Measurements from ENCODE around the gene AOAH.
"Not testable (repeated sequence)": the region's sequence is repeated elsewhere in the genome, so short reads cannot be mapped to it uniquely, and the experiment has no call there.

The AOAH gene

DNA sequence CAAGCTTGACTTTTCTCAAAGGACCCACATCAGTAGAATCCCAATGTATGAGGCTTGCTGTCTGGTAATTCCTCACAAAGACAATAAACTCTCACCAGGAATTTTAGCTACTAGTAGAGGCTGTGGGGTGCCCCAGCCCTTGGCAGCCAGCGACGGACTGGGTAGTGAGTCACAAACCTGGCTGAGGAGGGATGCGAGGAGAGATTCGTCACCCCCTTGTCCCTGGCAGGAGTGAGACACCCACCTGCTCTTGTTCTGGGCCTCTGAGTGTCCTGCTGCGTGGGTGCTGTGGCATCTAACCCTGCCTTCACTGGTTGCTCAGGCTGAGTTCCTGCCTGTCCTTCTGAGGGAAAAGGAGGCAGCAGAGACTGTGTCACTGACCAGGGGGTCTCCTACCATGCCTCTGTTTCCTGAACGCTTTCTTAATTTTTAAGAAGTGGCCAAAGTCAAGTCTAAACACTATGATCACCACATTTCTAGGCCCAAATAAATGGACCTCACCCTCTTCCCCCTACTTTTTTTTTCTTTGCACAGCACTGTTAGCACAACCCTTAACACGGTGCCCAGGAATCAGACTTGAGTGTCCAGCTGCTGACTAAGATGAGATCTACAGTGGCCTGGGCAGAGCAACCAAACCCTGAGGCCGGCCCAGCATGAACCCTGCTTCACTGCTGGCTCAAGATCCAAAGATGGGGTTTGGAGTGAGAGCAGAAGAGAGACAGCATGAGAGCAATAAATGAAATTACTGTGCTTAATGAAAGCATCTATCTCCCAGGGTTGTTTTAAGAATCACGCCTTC, 188.2 kb downstream of the AOAH start:
- DNase-seq, result no peak

DNA sequence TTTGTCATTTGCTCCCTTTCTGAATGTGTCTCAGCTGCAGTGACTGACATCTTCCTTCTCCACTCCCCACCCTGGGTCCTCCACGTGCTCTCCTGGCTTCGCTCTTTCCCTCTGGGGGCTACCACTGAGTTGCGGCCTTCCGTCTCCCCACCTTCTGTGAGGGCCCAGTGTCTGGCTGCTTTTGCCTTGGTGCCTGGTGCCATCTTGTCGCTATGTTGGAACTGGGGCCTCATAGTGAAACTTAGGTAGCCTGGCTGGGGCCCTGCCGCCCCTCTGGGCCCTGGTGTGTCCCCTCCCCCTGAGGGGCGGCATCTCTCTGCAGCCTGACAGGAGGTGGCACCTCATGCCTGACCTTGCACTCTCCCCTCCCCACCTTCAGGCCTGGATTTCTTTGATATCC, 190.6 kb downstream of the AOAH start:
- DNase-seq, result no peak

DNA sequence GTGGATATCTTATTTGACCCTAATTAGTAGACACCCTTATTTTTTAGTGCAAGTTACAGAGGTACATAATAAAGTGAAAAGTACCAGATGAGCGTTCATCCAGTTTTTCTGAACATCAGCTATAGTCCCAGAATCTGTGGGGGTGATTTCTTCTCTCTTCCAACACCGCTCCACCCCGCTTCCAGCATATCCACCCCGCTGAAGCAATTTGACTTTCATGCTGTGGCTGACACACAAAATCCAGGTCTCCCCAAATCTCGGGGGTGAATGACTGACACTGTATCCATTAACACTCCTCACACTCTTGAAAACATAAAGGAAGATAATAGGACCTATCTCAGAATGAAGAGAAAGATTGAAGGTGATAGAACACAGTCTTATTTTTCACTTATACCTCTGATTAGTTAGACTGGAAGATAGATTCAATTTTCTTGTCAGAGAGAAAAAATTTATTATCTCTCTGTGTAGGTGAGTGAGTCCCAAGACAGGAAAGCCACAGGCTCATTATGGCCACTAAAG, 191.3 kb downstream of the AOAH start:
- no peak for DNase-seq

DNA sequence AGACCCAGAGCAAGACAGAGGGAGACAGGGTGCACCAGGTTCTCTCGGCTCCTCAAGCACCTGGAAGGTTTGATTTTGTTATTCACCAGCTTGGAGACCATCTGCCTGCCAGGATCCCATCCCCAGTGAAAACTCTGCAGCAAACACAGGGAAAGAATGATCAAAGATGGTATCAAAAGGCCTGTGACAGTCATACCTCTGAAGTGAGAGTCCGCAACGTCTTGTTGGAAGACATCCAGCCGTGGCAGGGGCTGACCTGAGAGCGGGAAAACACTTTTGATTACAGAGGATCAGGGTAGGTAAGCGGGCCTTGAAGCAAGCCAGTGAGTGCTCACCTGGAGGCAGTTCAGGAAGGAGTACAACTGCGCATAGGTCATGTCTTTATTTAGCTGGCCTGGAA, 192.3 kb downstream of the AOAH start:
- DNase-seq, result no peak

DNA sequence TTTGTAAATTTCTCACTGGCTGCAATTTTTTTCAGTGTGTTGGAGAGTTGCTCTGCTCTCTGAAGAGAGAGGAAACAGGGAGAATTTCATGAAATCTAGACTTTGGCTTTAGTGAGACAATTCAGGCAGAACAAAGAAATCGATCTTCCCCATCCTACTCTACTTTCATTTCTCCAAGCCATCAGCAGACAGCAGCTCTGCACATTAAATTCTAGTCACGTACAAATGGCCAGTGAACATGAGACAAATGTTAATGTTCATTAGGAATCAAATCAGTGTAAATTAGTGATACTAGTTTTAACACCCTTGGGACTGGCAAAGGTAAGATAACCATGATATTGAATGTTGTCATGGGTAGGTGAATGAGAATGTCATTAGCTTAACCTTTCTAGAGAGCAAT, 193.8 kb downstream of the AOAH start:
- no peak for DNase-seq

DNA sequence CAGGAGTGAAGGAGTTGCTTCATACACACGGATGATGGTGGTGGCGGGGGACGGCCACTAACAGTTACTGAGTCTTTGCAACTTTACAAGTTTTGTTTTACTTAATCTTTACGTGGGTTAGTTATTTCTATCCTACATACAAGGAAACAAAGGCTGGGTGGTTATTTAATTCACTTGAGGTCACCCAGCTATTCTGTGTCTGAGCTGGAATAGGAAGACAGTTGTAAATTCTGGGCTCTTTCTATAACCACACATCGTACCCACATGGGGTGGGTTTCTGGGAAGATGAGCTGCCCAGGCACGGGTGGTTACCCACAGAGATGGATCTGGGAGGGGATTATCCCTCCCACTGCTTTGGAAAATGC, 196.8 kb downstream of the AOAH start:
- DNase-seq, result no peak

DNA sequence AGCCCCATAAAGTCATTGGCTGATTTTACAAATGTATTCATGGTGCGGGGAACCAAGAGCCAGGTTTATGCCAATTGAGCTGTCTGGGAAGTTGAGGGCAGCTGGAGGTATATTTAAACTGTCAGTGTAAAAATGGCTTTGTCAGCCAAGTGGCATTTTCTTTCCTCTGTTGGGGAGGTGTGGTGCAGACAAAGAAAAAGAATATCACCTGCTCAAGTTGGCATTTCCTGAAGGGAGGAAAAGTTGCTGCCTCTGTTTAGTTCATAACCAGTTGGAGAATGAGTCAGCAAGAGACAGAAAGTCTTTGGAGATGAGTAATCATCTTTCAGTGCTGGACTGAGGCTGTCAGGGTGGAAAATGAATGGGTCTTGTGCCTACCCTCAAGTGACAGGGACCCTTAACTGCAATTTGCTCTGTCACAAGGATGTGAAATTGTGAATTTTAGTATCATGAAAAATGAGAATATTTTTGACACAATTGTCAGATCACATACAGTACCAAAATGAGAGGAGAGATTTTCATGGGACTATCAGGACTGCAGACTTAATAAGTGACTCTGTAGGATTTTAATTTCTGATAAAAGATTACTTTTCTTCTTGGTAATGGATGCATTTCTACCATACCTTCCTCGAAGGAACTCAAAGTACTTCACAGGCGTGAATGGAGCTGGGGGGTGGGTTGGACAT, 197.3 kb downstream of the AOAH start:
- DNase-seq, result peak; percentile 37

DNA sequence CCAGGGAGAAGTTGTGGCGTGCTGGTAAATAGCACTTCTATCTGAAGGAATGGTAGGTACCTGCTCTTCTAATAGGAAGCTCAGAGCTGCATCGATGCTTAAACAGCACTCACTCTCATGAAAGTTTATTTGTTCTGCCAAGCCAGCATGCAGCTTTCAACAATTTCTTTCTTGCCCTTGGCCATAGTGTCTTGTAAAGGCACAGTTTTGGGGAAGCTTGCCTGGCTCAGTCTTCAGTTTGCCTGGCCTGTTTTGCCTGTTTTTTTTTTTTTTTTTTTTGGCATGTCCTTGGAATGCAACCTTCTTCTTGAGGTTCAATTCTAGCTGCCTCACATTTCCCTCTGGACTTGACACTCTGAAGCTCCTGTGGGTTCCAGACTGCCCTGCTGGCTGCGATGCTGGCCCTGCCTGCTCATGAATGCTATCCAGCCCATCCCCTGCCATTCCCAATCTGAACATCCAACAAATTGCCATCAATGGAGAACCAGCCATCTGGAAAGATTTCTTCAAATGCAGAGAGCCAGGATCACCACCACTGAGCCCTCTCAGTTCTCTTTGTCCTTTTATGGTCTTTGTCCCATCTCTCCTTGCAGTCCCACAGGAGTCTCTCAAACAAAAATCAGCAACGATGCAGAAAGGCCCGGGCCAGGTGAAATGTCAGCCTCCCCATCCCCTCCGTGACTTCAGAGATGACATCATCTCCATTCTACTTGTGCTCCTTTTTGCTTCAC, 200.8 kb downstream of the AOAH start:
- no peak for DNase-seq

DNA sequence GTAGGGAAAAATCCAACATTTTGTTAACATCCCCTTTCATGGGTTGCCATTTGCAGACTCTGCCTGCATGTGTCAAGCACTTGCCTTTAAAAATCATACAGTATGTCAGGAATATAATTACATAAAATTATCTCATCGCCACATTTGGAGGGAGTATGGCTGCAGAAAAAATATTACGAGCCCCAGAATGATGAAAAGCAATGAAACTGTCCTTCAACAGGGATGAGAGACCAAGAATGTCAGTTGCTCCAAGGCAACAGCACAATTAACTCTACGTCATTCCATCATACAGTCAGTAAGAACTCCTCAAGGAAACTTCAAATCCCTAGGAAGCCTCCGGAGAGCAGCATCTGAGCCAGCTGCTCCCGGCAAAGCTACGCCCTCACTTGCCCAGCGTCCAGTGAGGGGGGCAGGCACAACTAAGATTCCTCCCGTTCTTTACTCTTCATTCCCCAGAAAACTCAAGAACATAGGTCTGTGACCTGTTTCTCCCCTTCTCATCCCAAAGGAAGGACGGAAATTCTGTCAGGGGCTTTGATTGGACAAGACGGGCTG, 201.8 kb downstream of the AOAH start:
- DNase-seq, result no peak

DNA sequence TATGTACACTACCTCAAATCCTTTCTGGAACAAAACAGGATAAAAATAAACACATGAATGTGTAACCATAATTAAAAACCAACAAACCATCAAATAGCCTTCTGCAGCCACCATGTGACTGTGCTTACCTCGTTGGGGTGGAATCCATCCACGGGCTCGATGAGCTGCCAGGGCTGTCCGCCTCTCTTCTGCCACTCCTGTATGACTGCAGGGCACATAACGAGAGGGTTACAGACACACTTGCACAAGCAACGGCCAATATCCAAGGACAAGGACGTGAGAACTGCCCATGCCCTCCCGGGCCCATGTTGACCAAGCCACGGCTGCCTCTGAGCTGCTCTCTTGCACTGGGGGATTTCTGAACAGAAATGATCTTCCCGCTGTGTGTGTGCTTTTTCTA, 202.4 kb downstream of the AOAH start:
- DNase-seq, result no peak

DNA sequence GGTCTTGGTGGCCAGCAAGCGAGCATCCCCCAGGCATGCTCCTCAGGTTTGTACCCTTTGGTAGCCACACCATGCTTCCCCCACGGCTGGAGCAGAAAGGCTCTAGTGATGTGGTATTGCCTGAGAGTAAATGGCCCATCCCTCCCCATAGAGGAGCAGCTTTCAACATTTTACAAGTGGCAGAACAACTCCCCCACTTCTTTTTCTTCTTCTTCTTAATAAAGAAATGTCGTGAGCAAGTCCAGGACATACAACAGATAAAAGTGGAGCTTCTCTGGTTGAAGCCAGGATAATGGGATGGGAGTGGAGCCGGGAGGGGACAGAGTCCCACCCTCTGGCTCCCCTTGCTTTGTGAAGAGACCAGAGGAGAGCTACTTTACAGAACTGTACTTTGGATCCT, 203.2 kb downstream of the AOAH start:
- DNase-seq, result no peak

DNA sequence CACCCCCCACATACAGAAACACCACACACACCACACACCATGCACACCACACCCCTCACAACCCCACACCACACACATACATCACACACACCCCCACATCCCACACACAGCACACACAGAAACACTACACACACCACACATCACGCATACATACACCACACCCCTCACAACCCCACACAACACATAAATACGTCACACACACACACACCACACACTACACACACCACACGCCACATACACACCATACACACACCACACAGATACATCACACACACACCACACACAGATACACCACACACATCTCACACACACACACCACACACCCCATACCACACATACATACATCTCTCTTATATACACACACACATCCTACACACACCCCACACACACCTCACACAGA, 208.4 kb downstream of the AOAH start:
- no peak for DNase-seq

DNA sequence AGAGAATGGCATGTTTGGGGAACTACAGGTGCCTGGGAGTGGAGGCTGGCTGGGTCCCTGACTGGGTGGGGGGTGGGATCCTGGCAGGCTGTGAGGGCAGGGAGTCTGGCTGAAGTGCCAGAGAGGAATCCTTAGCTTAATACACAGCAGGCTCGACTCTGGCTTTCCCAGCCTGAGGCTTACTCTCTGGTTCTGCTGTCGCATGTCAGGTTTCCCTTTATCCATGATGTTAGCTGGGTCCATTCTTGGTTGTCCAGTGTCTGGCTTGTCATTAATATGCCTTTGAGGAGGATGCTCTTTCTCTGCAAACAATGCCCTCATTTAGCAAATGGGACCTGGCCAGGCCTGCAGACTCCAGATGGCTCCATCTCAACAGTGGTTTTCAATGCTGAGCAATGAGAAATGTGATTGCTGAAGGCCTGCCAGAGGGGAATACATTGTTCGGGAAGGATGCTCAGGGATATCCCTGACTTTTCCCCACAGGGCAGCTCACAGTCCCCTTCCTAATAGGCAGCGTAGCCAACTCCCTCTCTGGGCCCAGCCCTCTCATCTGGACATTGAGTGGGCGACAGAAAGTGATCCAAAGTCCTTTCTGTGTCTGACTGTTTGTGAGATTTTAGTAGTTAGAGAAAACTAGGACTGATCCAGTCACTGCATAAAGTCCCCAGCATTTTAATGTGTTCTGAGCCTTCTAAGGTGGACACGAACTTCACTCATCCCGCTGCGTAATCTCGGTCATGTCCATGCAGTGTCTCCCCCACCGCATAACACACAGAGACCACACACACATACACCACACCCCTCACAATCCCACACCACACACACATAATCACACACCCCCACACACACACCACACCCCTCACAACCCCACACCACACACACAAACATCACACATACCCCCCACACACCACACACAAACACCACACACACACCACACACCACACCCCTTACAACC, 209.7 kb downstream of the AOAH start:
- DNase-seq, result no peak

DNA sequence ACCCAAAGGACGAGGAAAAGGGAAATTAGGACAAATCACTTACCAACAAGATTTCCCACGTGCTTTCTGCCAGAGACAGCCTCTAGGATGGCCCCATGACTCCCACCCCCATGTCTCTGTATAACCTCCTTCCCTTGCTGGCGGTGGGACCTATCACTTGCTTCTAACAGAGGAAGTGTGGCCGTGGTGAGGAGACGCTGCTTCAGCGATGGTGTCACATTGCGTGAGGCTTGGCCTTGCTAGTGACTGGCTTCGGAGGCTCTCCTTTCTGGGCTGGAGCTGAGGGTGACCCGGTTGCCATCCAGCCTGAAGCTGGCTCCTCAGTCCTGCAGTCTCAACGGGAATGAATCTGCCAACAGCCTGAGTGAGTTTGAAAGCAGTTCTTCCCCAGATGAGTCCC, 210.9 kb downstream of the AOAH start:
- no peak for DNase-seq

DNA sequence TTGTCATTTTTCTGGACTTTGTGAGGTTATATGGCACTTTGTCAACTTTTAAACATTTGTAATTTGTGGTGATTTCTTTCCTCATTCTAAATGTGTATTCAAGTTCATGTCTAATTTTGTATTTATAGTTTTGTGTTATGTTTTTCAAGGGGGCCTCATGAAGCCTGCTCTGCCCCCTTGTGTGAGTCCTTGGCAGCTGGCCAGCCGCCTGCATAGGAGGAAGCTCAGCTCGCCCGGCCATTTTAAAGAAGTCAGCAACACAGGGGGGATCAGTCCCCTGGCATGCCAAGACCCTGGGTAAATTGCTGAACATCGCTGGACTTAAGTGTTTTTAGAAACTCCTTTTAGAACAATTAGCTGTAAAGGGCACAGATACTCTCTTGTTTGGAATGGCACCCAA, 211.7 kb downstream of the AOAH start:
- DNase-seq, result no peak

DNA sequence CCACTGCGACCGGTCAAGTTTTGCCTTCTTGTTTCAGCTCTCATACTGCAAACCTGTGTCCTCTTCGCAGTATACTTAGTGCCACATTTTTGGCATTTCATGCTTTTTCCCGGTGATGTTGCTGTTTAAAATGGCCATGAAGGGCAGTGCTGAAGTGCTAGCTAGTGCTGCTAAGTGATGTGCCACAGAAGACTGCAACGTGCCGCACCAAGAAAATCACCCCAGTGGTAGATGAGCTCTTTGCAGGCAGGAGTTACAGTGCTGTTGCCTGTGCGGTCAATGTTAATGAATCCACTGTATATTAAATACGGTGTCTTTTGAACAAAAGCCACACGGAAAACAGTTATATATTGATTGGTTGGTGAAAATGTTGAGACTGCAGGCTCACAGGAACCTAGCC, 214.3 kb downstream of the AOAH start:
- no peak for DNase-seq

DNA sequence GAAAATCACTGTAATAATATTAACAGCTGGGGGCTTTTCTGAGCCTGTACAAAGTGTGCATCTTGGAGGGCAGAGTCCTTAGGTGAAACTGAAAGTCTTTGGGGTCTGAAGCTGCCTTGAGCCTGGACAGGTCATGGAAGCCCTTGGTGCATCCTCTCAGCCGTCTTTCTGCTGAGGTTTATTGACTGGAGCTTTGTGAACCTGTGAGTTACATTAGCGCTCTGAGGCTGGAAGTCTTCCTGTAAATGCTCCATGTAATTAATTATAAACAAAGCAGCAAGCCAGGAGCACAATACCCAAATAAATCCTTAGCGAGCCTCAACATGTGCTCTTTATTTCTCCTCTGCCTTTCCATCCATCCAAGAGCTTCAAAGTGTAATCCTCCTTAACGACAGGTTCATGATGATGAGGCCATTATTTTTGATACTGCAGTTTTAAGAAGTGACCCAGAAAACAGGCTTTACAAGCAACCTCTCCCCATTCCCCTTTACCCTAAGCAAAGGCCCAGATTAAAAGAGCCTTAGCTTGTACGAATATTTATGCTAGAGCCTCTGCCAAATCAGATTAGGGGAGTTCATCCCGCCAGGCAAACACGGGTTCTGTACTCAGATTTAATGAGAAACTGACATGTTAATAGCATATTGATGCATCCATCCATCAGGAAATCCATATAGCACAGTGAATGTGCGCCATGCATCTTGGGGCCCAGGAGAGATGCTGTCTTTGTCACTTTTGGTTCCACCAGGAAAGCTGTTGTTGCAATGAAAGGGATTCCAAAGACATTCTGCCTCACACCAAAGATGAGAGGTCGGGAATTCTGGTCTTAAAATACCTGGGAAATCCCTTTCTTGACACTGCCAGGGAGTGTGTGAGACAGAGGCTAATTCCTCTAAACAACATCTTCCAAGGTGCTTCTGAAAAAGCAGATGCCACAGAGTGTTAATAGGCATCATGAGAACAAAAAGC, 216.5 kb downstream of the AOAH start:
- DNase-seq, result no peak

DNA sequence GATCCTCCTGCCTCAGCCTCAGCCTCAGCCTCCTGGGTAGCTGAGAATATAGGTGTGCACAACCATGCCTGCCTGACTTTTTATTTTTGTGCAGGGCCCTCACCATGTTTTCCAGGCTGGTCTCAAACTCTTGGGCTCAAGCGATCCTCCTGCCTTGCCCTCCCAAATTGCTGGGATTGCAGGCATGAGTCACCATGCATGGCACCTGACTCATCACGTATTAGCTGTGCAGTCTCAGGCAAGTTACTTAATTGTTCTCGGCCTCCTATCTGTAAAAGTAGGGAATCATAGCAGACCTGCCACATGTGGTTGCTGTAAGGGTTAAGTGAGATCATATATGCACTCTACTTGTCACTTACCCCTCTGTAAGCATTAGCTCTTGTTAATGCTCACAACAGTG, 217.5 kb downstream of the AOAH start:
- DNase-seq, result no peak

DNA sequence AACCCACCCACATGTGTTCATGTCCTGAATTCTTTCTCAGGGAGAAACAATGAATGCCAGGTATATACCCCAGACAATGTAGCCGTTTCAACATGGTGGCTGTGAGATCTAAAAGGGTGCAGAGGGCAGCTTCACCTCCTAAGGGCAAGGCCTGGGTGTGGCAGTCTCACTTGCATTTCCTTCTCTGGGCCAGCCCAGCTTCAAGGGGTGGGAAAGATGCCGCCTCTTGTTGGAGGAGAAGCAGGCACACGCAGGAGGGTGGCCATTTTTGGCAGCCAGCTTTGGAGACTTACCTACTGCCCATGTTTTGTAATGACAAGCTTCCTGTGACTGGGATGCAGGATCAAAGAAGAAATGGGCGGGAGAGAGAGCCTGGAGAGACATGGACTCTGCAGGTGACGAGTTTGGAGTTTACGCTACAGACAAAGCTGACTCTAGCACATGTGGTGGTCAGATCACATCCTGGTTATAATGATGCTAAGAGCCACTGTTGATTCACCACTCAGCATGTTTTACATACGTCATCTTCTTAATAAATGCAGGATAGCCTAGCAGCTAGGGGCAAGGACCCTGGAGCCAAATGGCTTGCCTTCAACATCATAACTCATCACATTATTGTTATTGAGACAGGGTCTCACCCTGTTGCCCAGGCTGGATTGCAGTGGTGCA, 218.0 kb downstream of the AOAH start:
- no peak for DNase-seq

DNA sequence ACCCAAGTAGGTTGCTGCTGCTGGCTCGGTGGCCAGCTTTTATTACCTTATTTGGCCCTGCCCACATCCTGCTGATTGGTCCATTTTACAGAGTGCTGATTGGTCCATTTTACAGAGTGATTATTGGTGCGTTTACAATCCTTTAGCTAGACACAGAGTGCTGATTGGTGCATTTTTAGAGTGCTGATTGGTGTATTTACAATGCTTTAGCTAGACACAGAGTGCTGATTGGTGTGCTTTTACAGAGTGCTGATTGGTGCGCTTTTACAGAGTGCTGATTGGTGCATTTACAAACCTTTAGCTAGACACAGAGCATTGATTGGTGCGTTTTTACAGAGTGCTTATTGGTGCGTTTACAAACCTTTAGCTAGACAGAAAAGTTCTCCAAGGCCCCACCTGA, 219.7 kb downstream of the AOAH start:
- not testable (repeated sequence) for DNase-seq

DNA sequence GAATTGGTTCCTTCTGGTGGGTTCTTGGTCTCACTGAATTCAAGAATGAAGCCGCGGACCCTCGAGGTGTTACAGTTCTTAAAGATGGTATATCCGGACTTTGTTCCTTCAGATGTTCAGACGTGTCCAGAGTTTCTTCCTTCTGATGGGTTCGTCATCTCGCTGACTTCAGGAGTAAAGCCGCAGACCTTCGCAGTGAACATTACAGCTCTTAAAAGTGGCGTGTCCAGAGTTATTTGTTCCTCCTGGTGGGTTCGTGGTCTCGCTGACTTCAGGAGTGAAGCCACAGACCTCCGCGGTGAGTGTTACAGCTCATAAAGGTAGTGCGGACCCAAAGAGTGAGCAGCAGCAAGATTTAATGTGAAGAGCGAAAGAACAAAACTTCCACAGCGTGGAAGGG, 220.1 kb downstream of the AOAH start:
- DNase-seq, result not testable (repeated sequence)

Measured in NCI-H510A treated with DMSO at 0.1 percent for 48 hours (cell line).